A549 (cell line): ENCODE data around the gene SLC38A4.

Experiments
- CTCF ChIP-seq: fragments of >200 bp; sonication (Bioruptor Twin); formaldehyde crosslinking; IDR thresholded peaks from 3 replicates; pipeline ENCODE4 v1.5.1; 2016
- ELK1 ChIP-seq: fragments of 150-350 bp; IDR thresholded peaks from 2 replicates; pipeline ENCODE4 v1.6.1; 2014; ENCODE audit warnings: low read depth, mild to moderate bottlenecking, low read length
- EP300 ChIP-seq, 2 experiments: fragments of >200 bp; sonication (Bioruptor Twin); formaldehyde crosslinking; IDR thresholded peaks; 2 replicates in 1 of 2; 3 replicates in 1 of 2; pipeline ENCODE4 v1.6.1; 2016 to 2017
- JUN ChIP-seq, 2 experiments: fragments of >200 bp; sonication (Bioruptor Twin); formaldehyde crosslinking; IDR thresholded peaks; 2 replicates in 1 of 2; 3 replicates in 1 of 2; pipeline ENCODE4 v1.6.1; 2016 to 2017
- MAFK ChIP-seq: fragments of 450-650 bp; IDR thresholded peaks from 2 replicates; pipeline ENCODE4 v1.6.1; 2014; ENCODE audit not compliant: partially characterized antibody
- MYC ChIP-seq: IDR thresholded peaks from 2 replicates; pipeline ENCODE4 v1.6.1; 2012; ENCODE audit warnings: mild to moderate bottlenecking, inconsistent platforms, low read length, improper control_type of control experiment, borderline replicate concordance
- PHF8 ChIP-seq: fragments of 200-600 bp; sonication (generic); IDR thresholded peaks from 2 replicates; pipeline ENCODE4 v1.6.1; 2016; ENCODE audit warnings: low read depth, mild to moderate bottlenecking, antibody characterized with exemption, moderate library complexity, borderline replicate concordance
- POLR2A ChIP-seq: IDR thresholded peaks from 2 replicates; pipeline ENCODE4 v1.6.1; 2012; ENCODE audit warnings: mild to moderate bottlenecking, low read length
- RARB ChIP-seq: fragments of 250-450 bp; sonication (Bioruptor Pico); IDR thresholded peaks from 2 replicates; pipeline ENCODE4 v1.8.0; 2021; ENCODE audit warnings: mild to moderate bottlenecking, moderate library complexity
- REST ChIP-seq: fragments of 200-600 bp; sonication (generic); IDR thresholded peaks from 2 replicates; pipeline ENCODE4 v1.6.1; 2016; ENCODE audit warnings: antibody characterized with exemption, mild to moderate bottlenecking, moderate library complexity
- RFX5 ChIP-seq: fragments of 450-650 bp; IDR thresholded peaks from 2 replicates; pipeline ENCODE4 v1.7.1; 2014; ENCODE audit warnings: antibody characterized with exemption, mild to moderate bottlenecking, moderate library complexity
- RNF2 ChIP-seq: fragments of 200-600 bp; sonication (generic); IDR thresholded peaks from 2 replicates; pipeline ENCODE4 v1.6.1; 2016; ENCODE audit warnings: low read depth, mild to moderate bottlenecking, antibody characterized with exemption, moderate library complexity, borderline replicate concordance
- ZSCAN20 ChIP-seq: fragments of 250-450 bp; sonication (Bioruptor Pico); IDR thresholded peaks from 2 replicates; pipeline ENCODE4 v1.8.0; 2022; ENCODE audit warnings: mild to moderate bottlenecking, moderate library complexity

- TF ChIP-seq CTCF, result no peak
- no peak for TF ChIP-seq POLR2A
- TF ChIP-seq EP300 (IDR thresholded peaks at IDR 0.05), result no peak
- TF ChIP-seq RARB, result no peak
- TF ChIP-seq REST, result no peak
- no peak for TF ChIP-seq RFX5
- no peak for TF ChIP-seq ZSCAN20 (CRISPR knock-in tag)
- no peak for TF ChIP-seq MYC
- no peak for TF ChIP-seq ELK1
- TF ChIP-seq JUN (IDR thresholded peaks at IDR 0.05), result no peak
- TF ChIP-seq RNF2, result no peak
- no peak for TF ChIP-seq PHF8
- no peak for TF ChIP-seq MAFK
These were observed 25.6 kb downstream of the SLC38A4 start for GRCh38 chr12:46800160-46800559.
